Muscle layer of duodenum (tissue), 2 donors: ENCODE results near the gene SLC12A1.
A peak's percentile ranks its signal among the peaks of the same experiment; 100 is the strongest.

Experiments
- H3K27ac ChIP-seq: one replicate; pipeline ENCODE4 v1.7.0; 2013; ENCODE audit warnings: mild to moderate bottlenecking, low read length
- H3K27me3 ChIP-seq: one replicate; pipeline ENCODE4 v1.7.0; 2013; ENCODE audit warnings: low read depth, mild to moderate bottlenecking, control low read depth, low read length
- H3K36me3 ChIP-seq, 2 donors: one replicate each; pipeline ENCODE4 v1.7.0; 2013; ENCODE audit warnings: low read length in 2 of 2, control low read depth in 1 of 2, mild to moderate bottlenecking in 1 of 2; ENCODE audit not compliant: insufficient read depth in 2 of 2, control insufficient read depth in 1 of 2
- H3K4me1 ChIP-seq, 2 donors: one replicate each; pipeline ENCODE4 v1.7.0; 2013; ENCODE audit warnings: low read length in 2 of 2, mild to moderate bottlenecking in 2 of 2, control low read depth in 1 of 2, moderate library complexity in 1 of 2; ENCODE audit not compliant: insufficient read depth in 2 of 2, control insufficient read depth in 1 of 2
- H3K4me3 ChIP-seq, 2 donors: one replicate each; pipeline ENCODE4 v1.7.0; 2013; ENCODE audit warnings: low read length in 2 of 2, low read depth in 1 of 2, mild to moderate bottlenecking in 1 of 2
- H3K9me3 ChIP-seq, 2 donors: one replicate each; pipeline ENCODE4 v1.7.0; 2013; ENCODE audit warnings: low read length in 2 of 2, control low read depth in 1 of 2, mild to moderate bottlenecking in 1 of 2; ENCODE audit not compliant: control insufficient read depth in 1 of 2
- donor health status: healthy.

Gene SLC12A1

GRCh38 chr15:48282216-48282615, 76.1 kb downstream of the SLC12A1 start:
- H3K27me3 ChIP-seq: no peaks in the 10 kb centered on the region
- H3K9me3 ChIP-seq: no peaks in the 10 kb centered on the region
- no peaks in the 10 kb centered on the region for H3K36me3 ChIP-seq
- H3K4me3 ChIP-seq: no peak overlapping the region
- peaks cover 6 to 26% of the 10 kb centered on the region in 2 donors for H3K4me1 ChIP-seq
- no peak overlapping the region for H3K27ac ChIP-seq

GRCh38 chr15:48283396-48284145, 77.5 kb downstream of the SLC12A1 start:
- Histone ChIP-seq H3K4me1 (peaks cover 6 to 26% of the 10 kb centered on the region in 2 donors), H3K9me3 (no peaks in the 10 kb centered on the region), H3K4me3 (no peak overlapping the region), H3K36me3 (no peaks in the 10 kb centered on the region), H3K27me3 (no peaks in the 10 kb centered on the region), H3K27ac (no peak overlapping the region)

- H3K27ac ChIP-seq: no peak overlapping the region
- no peaks in the 10 kb centered on the region for H3K9me3 ChIP-seq
- peak overlapping the region; percentile 32 to 61 for H3K4me3 ChIP-seq
Observed at GRCh38 chr15:48285329-48286214, 79.5 kb downstream of the SLC12A1 start.

DNA sequence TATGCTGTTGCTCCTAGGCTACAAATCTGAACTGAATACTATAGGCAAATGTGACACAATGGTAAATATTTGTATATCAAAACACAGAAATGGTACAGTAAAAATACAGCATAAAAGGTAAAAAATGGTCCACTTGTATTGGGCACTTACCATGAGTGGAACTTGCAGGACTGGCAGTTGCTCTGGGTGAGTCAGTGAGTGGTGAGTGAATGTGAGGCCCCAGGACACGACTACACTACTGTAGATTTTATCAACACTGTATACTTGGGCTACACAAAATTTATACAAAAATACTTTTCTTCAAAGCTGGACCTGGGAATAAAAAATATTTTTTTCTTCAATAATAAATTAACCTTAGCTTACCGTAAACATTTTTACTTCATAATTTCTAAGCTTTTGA, 83.5 kb downstream of the SLC12A1 start:
- H3K27ac ChIP-seq: no peak overlapping the region
- H3K27me3 ChIP-seq: no peaks in the 10 kb centered on the region
- no peak overlapping the region for H3K4me3 ChIP-seq
- H3K36me3 ChIP-seq: no peaks in the 10 kb centered on the region
- no peaks in the 10 kb centered on the region for H3K9me3 ChIP-seq
- H3K4me1 ChIP-seq: peaks cover 4 to 6% of the 10 kb centered on the region in 2 donors

More at GRCh38 chr15:48285329-48286214, 79.5 kb downstream of the SLC12A1 start:
- no peaks in the 10 kb centered on the region for H3K27me3 ChIP-seq
- H3K4me1 ChIP-seq: peaks cover 6 to 26% of the 10 kb centered on the region in 2 donors
- no peaks in the 10 kb centered on the region for H3K36me3 ChIP-seq

DNA sequence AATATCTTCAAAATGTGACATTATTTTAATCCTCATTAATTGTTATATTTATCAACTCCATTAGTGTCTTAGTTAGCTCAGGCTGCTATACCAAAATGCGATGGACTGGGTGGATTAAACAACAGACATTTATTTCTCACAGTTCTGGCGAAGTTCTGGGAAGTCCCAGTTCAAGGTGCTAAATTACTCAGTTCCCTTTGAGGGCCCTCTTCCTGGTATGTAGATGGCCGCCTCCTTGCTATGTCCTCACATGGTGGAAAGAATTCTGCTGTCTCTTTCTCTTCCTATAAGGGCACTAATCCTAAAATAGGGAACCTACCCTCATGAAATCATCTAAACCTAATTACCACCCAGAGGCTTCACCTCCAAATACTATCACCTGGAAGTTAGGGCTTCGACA, 86.4 kb downstream of the SLC12A1 start:
- no peak overlapping the region for H3K4me3 ChIP-seq
- H3K36me3 ChIP-seq: no peaks in the 10 kb centered on the region
- no peaks in the 10 kb centered on the region for H3K27me3 ChIP-seq
- no peak overlapping the region for H3K27ac ChIP-seq
- no peaks in the 10 kb centered on the region for H3K4me1 ChIP-seq
- H3K9me3 ChIP-seq: no peaks in the 10 kb centered on the region

GRCh38 chr15:48297668-48298067, 91.6 kb downstream of the SLC12A1 start:
- no peak overlapping the region for H3K27ac ChIP-seq
- no peak overlapping the region for H3K4me3 ChIP-seq
- H3K9me3 ChIP-seq: no peaks in the 10 kb centered on the region
- no peaks in the 10 kb centered on the region for H3K27me3 ChIP-seq
- H3K4me1 ChIP-seq: no peaks in the 10 kb centered on the region
- no peaks in the 10 kb centered on the region for H3K36me3 ChIP-seq

DNA sequence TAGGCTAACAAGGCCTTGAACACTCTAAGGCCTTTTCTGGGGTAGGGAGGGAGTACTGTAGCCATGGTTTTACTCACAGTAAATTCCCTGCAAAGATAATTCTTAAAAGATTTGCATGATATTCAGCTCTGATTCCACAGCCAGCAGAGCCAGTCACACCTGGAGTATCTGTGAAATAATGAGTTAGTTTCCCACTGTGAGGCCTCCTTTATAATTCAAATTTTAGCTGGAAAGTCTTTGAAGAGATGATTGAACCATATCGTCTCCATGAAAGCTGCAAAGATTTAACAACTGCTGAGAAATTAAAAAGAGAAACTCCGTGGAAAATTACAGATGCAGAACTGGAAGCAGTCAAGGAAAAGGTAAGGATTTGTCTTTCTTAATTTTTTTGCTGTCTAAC, 92.8 kb downstream of the SLC12A1 start:
- H3K9me3 ChIP-seq: no peaks in the 10 kb centered on the region
- no peaks in the 10 kb centered on the region for H3K27me3 ChIP-seq
- no peak overlapping the region for H3K4me3 ChIP-seq
- no peak overlapping the region for H3K27ac ChIP-seq
- H3K36me3 ChIP-seq: no peaks in the 10 kb centered on the region
- no peaks in the 10 kb centered on the region for H3K4me1 ChIP-seq

- no peak overlapping the region for H3K27ac ChIP-seq
- no peaks in the 10 kb centered on the region for H3K9me3 ChIP-seq
- H3K27me3 ChIP-seq: no peaks in the 10 kb centered on the region
- no peaks in the 10 kb centered on the region for H3K36me3 ChIP-seq
- H3K4me1 ChIP-seq: no peaks in the 10 kb centered on the region
- H3K4me3 ChIP-seq: no peak overlapping the region
Observed at GRCh38 chr15:48300038-48300437, 93.9 kb downstream of the SLC12A1 start.

GRCh38 chr15:48304398-48304797, 98.3 kb downstream of the SLC12A1 start:
- Histone ChIP-seq H3K4me1 (no peaks in the 10 kb centered on the region), H3K9me3 (no peaks in the 10 kb centered on the region), H3K4me3 (no peak overlapping the region)

GRCh38 chr15:48306639-48307038, 100.5 kb downstream of the SLC12A1 start:
- Histone ChIP-seq H3K27ac (no peak overlapping the region), H3K4me3 (no peak overlapping the region), H3K9me3 (no peaks in the 10 kb centered on the region), H3K27me3 (no peaks in the 10 kb centered on the region), H3K4me1 (no peaks in the 10 kb centered on the region), H3K36me3 (no peaks in the 10 kb centered on the region)

More at GRCh38 chr15:48304398-48304797, 98.3 kb downstream of the SLC12A1 start:
- H3K27ac ChIP-seq: no peak overlapping the region
- H3K27me3 ChIP-seq: no peaks in the 10 kb centered on the region
- no peaks in the 10 kb centered on the region for H3K36me3 ChIP-seq

- Histone ChIP-seq H3K9me3 (no peaks in the 10 kb centered on the region), H3K4me3 (no peak overlapping the region), H3K27me3 (no peaks in the 10 kb centered on the region), H3K36me3 (no peaks in the 10 kb centered on the region), H3K27ac (no peak overlapping the region), H3K4me1 (no peaks in the 10 kb centered on the region)
Observed at GRCh38 chr15:48307586-48307985, 101.5 kb downstream of the SLC12A1 start.
